ENCODE results near the gene STAT1. TPM values are rescaled to one million over a fixed set of nuclear protein-coding genes. Genes with fewer than 3 reads are reported as not detected.

STAT1 gene
- 73.6 and 97.4 TPM in 2 replicates for total RNA-seq

DNA sequence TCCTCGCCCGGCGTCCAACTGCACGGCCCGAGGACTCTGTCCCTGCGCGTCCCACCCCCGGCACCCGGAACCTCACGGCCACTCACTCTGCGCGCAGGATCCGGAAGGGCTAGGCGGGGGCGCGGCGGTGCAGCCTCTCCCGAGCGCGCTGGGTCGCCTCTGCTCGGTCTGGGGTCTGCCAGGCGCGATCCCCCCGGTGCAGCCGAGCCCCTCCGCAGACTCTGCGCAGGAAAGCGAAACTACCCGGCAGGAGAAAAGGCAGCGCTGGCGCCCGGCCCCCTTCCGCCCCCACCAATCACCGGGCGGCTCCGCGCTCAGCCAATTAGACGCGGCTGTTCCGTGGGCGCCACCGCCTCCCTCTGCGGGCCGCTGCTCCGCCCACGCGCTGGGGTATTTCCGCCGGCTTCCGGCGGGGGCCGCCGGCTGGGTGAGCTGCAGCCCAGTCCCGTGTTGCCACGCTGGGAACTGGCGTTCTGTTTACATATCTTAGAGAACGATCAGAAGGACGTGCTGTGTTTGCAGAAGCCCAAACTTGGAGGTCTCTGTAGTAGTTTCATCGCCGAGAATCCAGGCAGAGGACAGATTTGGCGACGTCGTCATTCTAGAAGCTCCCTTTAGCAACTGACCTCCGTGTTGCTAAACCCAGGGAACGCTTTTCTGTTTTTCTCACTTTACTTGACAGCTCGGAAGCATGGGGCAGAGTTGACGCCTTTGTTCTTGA, at the start of gene STAT1:
Gene STAT1 (minus strand): TSS at position 240 of the 721 bp plus-strand sequence. CDS start 4,168 bp downstream, outside the sequence.

Other genes starting within 250 kb of the STAT1 start
- gene GLS, start 133.3 kb downstream of the STAT1 start, total RNA-seq: 129 and 204 TPM in 2 replicates
- 0.31 and 0.53 TPM in 2 replicates for gene STAT4, start 136.8 kb upstream of the STAT1 start, total RNA-seq
- 165 and 176 TPM in 2 replicates for gene MYO1B, start 231.2 kb upstream of the STAT1 start, total RNA-seq

All from aortic smooth muscle cell (primary cell).